ENCODE results near the gene AP1S3.

AP1S3 gene

GRCh38 chr2:223727562-223727961 lies 109.8 kb downstream of the AP1S3 start:
- FAIRE-seq (no peak), DNase-seq (ENCODE audit: insufficient read length, low spot score) (peak; percentile 53)

DNA sequence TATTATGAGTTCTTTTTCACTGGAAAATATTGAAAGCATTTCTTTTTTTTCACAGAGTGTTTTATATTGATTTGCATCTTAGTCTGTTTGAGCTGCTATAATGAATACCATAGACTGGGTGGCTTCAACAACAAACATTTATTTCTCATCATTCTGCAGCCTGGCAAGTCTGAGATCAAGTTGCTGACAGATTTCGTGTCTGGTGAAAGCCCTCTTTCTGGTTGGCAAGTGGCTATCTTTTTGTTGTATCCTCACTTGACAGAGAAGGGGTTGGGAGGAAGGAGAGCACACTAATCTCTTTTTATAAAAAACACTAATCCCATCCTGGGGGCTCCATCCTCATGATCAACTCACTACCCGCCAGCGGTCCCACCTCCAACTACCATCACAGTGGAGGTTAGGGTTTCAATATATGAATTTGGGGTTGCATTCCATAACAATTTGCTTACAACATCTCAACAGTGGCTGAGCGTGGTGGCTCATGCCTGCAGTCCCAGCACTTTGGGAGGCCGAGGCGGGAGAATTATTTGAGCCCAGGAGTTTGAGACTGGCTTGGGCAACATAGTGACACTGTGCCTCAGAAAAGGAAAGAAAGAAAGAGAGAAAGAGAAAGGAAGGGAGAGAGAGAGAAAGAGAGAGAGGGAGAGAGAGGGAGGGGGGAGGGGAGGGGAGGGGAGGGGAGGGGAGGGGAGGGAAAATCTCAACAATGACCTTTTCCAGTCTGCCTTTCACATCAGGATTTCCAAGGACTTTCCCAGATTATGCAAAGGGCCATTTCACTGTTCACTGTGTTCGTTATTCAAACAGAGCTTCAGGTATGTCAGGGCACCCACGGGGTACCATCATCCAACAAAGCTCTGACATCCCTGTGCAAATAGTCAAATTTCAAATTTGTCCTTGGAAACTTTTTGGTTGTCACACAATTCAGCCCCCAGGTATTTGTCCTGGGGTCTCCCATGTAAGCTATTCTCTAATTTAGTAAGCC lies 111.1 kb downstream of the AP1S3 start:
- no peak for FAIRE-seq

DNA sequence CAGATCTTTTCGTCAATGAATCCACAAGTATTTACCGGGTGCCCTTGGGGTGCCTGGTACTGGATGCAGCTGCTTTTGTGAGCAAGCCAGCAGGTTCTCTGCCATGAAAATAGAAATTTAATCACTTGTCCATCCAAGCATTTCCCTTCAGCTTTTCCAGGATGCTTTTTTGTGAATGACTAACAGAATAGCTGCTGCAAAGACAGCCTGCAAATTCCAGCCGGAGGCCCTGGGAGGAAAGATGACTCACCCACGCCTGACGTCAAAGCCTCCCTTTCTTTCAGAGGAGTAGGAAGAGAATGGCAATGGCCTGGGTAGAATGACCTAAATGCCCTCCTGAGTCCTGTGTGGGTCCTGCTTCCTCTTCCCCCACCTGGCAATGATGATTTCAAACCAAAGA lies 111.9 kb downstream of the AP1S3 start:
- FAIRE-seq = no peak
- DNase-seq (ENCODE audit: insufficient read length, low spot score) = peak; percentile 88

More for the DNA sequence above, 111.1 kb downstream of the AP1S3 start:
- no peak for DNase-seq (ENCODE audit: insufficient read length, low spot score)

- FAIRE-seq (no peak), DNase-seq (ENCODE audit: insufficient read length, low spot score) (no peak)
Measured at GRCh38 chr2:223724861-223725260, 112.5 kb downstream of the AP1S3 start.

- DNase-seq (ENCODE audit: insufficient read length, low spot score) (no peak), FAIRE-seq (no peak)
Measured at GRCh38 chr2:223723954-223724411, 113.4 kb downstream of the AP1S3 start.

- DNase-seq (ENCODE audit: insufficient read length, low spot score) (no peak), FAIRE-seq (no peak)
Measured at GRCh38 chr2:223722226-223722625, 115.2 kb downstream of the AP1S3 start.

DNA sequence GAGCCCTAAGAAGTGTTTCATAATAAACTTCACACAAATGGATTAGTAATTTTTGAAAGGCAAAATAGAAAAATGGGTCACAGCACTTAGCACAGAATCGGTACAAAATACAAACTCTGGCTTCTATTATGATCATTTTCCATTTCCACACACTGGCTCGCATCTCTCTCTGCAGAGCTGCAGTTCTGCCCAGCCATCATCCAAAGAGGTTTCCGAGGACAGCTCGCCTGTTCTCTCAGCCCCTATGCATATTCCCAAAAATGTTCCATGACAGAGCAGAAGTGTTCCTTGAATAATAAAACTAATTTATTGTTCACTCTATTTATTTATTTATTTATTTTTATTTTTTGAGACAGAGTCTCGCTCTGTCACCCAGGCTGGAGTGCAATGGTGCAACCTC lies 115.6 kb downstream of the AP1S3 start:
- no peak for DNase-seq (ENCODE audit: insufficient read length, low spot score)
- no peak for FAIRE-seq

GRCh38 chr2:223720367-223720766 lies 117.0 kb downstream of the AP1S3 start:
- no peak for DNase-seq (ENCODE audit: insufficient read length, low spot score)
- FAIRE-seq = no peak

DNA sequence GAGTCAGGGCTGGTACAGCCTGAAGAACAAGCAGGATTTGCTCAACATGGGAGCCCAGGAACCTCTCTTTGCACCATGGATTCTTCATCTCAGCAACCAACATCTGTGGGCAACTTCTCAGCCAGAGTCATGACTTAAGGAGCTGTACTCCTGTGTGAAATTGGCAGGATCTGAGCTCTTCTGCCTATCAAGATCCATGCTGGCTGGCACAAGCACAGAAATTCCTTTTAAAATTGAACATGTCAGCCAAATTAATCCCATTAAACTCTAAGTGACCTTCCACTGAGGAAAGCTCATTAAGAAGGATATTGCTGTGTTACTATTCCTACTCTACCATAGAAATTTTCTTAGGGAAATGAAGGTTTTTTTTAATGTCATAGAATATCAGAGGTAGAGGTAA lies 124.7 kb downstream of the AP1S3 start:
- no peak for FAIRE-seq
- no peak for DNase-seq (ENCODE audit: insufficient read length, low spot score)

- FAIRE-seq (no peak), DNase-seq (ENCODE audit: insufficient read length, low spot score) (no peak)
Measured at GRCh38 chr2:223711596-223712326, 125.6 kb downstream of the AP1S3 start.

All from HTR-8/SVneo (cell line).